Ovary (tissue), 3 donors: ENCODE measurements around the gene ZNF654.
"Not testable (repeated sequence)": the region's sequence is repeated elsewhere in the genome, so short reads cannot be mapped to it uniquely, and the experiment has no call there.

Experiments used
- POLR2A ChIP-seq: fragments of 450-650 bp; IDR thresholded peaks from one replicate; pipeline ENCODE4 v1.6.1; 2017; ENCODE audit warnings: antibody characterized with exemption, mild to moderate bottlenecking, moderate library complexity
- TF ChIP-seq, protein P1 (sequence below), 3 donors: fragments of 450-650 bp in 2 of 3; fragments of 200-600 bp in 1 of 3; IDR thresholded peaks; one replicate each; pipeline versions ENCODE4 v1.5.1 to v1.8.0; 2016 to 2022; ENCODE audit warnings: antibody characterized with exemption in 3 of 3, mild to moderate bottlenecking in 1 of 3
- donor health status: DM: no; HTN: no; CAD: no.

DNA sequence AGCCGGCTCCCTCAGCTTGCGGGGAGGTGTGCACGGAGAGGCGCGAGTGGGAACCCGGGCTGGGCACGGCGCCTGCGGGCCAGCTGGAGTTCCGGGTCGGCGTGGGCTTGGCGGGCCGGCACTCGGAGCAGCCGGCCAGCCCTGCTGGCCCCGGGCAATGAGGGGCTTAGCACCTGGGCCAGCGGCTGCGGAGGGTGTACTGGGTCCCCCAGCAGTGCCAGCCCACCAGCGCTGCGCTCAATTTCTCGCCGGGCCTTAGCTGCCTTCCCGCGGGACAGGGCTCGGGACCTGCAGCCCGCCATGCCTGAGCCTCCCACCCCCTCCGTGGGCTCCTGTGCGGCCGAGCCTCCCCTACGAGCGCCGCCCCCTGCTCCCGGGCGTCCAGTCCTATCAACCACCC, 43.4 kb upstream of the ZNF654 start:
- TF ChIP-seq POLR2A: not testable (repeated sequence)
- TF ChIP-seq, protein P1, sequence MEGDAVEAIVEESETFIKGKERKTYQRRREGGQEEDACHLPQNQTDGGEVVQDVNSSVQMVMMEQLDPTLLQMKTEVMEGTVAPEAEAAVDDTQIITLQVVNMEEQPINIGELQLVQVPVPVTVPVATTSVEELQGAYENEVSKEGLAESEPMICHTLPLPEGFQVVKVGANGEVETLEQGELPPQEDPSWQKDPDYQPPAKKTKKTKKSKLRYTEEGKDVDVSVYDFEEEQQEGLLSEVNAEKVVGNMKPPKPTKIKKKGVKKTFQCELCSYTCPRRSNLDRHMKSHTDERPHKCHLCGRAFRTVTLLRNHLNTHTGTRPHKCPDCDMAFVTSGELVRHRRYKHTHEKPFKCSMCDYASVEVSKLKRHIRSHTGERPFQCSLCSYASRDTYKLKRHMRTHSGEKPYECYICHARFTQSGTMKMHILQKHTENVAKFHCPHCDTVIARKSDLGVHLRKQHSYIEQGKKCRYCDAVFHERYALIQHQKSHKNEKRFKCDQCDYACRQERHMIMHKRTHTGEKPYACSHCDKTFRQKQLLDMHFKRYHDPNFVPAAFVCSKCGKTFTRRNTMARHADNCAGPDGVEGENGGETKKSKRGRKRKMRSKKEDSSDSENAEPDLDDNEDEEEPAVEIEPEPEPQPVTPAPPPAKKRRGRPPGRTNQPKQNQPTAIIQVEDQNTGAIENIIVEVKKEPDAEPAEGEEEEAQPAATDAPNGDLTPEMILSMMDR (IDR thresholded peaks at IDR 0.05): not testable (repeated sequence)
